H9 (cell line): Measurements from ENCODE around the gene TSHZ1. TPM values are rescaled to one million over a fixed set of nuclear protein-coding genes. Genes with fewer than 3 reads are reported as not detected.

Source experiments
- DNase-seq: peaks from one replicate; pipeline ENCODE4 v3.0.0-alpha.2; 2017
- H2AFZ ChIP-seq: one replicate; pipeline ENCODE4 v1.6.1; 2013; ENCODE audit warnings: mild to moderate bottlenecking, low read length, control low read depth, moderate library complexity
- H2AK5ac ChIP-seq: 2 replicates; pipeline ENCODE4 v1.6.1; 2013; ENCODE audit warnings: low read length, control low read depth, mixed read lengths; ENCODE audit not compliant: insufficient read length
- H2BK120ac ChIP-seq: one replicate; pipeline ENCODE4 v1.6.1; 2013; ENCODE audit warnings: low read depth, mild to moderate bottlenecking, low read length, control low read depth, inconsistent platforms; ENCODE audit not compliant: poor library complexity, severe bottlenecking
- H2BK12ac ChIP-seq: 2 replicates; pipeline ENCODE4 v1.6.1; 2013; ENCODE audit warnings: low read length, control low read depth, mixed read lengths, low read depth; ENCODE audit not compliant: insufficient read length
- H2BK15ac ChIP-seq: 2 replicates; pipeline ENCODE4 v1.6.1; 2013; ENCODE audit warnings: low read depth, low read length, control low read depth
- H2BK20ac ChIP-seq: one replicate; pipeline ENCODE4 v1.6.1; 2013; ENCODE audit warnings: low read depth, mild to moderate bottlenecking, low read length, control low read depth, inconsistent platforms; ENCODE audit not compliant: poor library complexity, severe bottlenecking
- H2BK5ac ChIP-seq: 2 replicates; pipeline ENCODE4 v1.6.1; 2013; ENCODE audit warnings: low read length, control low read depth, mixed read lengths; ENCODE audit not compliant: insufficient read length
- H3K14ac ChIP-seq: 2 replicates; pipeline ENCODE4 v1.6.1; 2013; ENCODE audit warnings: low read length, control low read depth; ENCODE audit not compliant: insufficient read depth
- H3K18ac ChIP-seq: 2 replicates; pipeline ENCODE4 v1.6.1; 2013; ENCODE audit warnings: low read depth, mild to moderate bottlenecking, mixed read lengths, low read length, control low read depth; ENCODE audit not compliant: insufficient read length
- H3K23ac ChIP-seq: 2 replicates; pipeline ENCODE4 v1.6.1; 2013; ENCODE audit warnings: low read length, control low read depth, mixed read lengths, low read depth; ENCODE audit not compliant: insufficient read length
- H3K23me2 ChIP-seq: 2 replicates; pipeline ENCODE4 v1.6.1; 2013; ENCODE audit warnings: low read depth, mild to moderate bottlenecking, mixed read lengths, low read length, control low read depth; ENCODE audit not compliant: insufficient read length, poor library complexity, severe bottlenecking
- H3K27ac ChIP-seq: 2 replicates; pipeline ENCODE4 v1.5.1; 2013; ENCODE audit warnings: low read length, control low read depth, mixed read lengths, low read depth; ENCODE audit not compliant: insufficient read length
- H3K27me3 ChIP-seq: 2 replicates; pipeline ENCODE4 v1.6.1; 2013; ENCODE audit warnings: low read length, control low read depth, inconsistent platforms; ENCODE audit not compliant: insufficient read depth
- H3K4ac ChIP-seq: 2 replicates; pipeline ENCODE4 v1.6.1; 2013; ENCODE audit warnings: low read depth, mild to moderate bottlenecking, control low read depth, inconsistent platforms, low read length, moderate library complexity
- H3K4me1 ChIP-seq: 2 replicates; pipeline ENCODE4 v1.6.1; 2013; ENCODE audit warnings: low read length, control low read depth, inconsistent platforms; ENCODE audit not compliant: insufficient read depth
- H3K4me2 ChIP-seq: 2 replicates; pipeline ENCODE4 v1.6.1; 2013; ENCODE audit warnings: low read length, control low read depth, mixed read lengths; ENCODE audit not compliant: insufficient read length, insufficient read depth
- H3K56ac ChIP-seq: 2 replicates; pipeline ENCODE4 v1.6.1; 2013; ENCODE audit warnings: low read depth, mild to moderate bottlenecking, mixed read lengths, low read length, control low read depth; ENCODE audit not compliant: insufficient read length
- H3K79me1 ChIP-seq: 2 replicates; pipeline ENCODE4 v1.6.1; 2013; ENCODE audit warnings: low read depth, mild to moderate bottlenecking, moderate library complexity, low read length, control low read depth, inconsistent platforms; ENCODE audit not compliant: insufficient read depth, poor library complexity, severe bottlenecking
- H3K79me2 ChIP-seq: 2 replicates; pipeline ENCODE4 v1.6.1; 2013; ENCODE audit warnings: low read length, control low read depth, inconsistent platforms; ENCODE audit not compliant: insufficient read depth
- H3K9ac ChIP-seq: 2 replicates; pipeline ENCODE4 v1.6.1; 2013; ENCODE audit warnings: low read length, control low read depth, mixed read lengths; ENCODE audit not compliant: insufficient read length; ENCODE audit errors: extremely low read depth
- H3K9me3 ChIP-seq: one replicate; pipeline ENCODE4 v1.6.1; 2013; ENCODE audit warnings: low read depth, low read length, inconsistent platforms; ENCODE audit not compliant: control insufficient read depth
- H3T11ph ChIP-seq: one replicate; pipeline ENCODE4 v1.6.1; 2013; ENCODE audit warnings: mild to moderate bottlenecking, low read length, control low read depth, inconsistent platforms
- H4K20me1 ChIP-seq: one replicate; pipeline ENCODE4 v1.6.1; 2013; ENCODE audit not compliant: control insufficient read depth, insufficient read length, insufficient read depth
- H4K5ac ChIP-seq: 2 replicates; pipeline ENCODE4 v1.6.1; 2013; ENCODE audit warnings: low read depth, mild to moderate bottlenecking, mixed read lengths, low read length, control low read depth; ENCODE audit not compliant: insufficient read length
- H4K8ac ChIP-seq: replicated peaks from 2 replicates; pipeline ENCODE4 v1.6.1; 2013; ENCODE audit warnings: low read length, control low read depth, mixed read lengths, low read depth; ENCODE audit not compliant: insufficient read length
- H4K91ac ChIP-seq: 2 replicates; pipeline ENCODE4 v1.6.1; 2013; ENCODE audit warnings: low read depth, mild to moderate bottlenecking, moderate library complexity, mixed read lengths, low read length, control low read depth; ENCODE audit not compliant: insufficient read length
- H3K27ac Mint-ChIP-seq, 3 experiments: 2 replicates in 2 of 3; 3 replicates in 1 of 3; pipeline ENCODE4 v1.8.0; 2020 to 2021; ENCODE audit warnings: mixed read lengths in 3 of 3, mild to moderate bottlenecking in 1 of 3, moderate library complexity in 1 of 3
- H3K27me3 Mint-ChIP-seq: 2 replicates; pipeline ENCODE4 v1.8.0; 2021; ENCODE audit warnings: low read depth, mild to moderate bottlenecking, moderate library complexity, mixed read lengths
- H3K36me3 Mint-ChIP-seq, 3 experiments: 2 replicates in 2 of 3; 3 replicates in 1 of 3; pipeline ENCODE4 v1.8.0; 2020 to 2021; ENCODE audit warnings: low read depth in 3 of 3, mixed read lengths in 3 of 3; ENCODE audit not compliant: insufficient read depth in 1 of 3
- H3K4me1 Mint-ChIP-seq, 2 experiments: 2 replicates each; pipeline ENCODE4 v1.8.0; 2020; ENCODE audit warnings: mixed read lengths in 2 of 2
- H3K4me3 Mint-ChIP-seq, 2 experiments: 2 replicates in 1 of 2; 3 replicates in 1 of 2; pipeline ENCODE4 v1.8.0; 2020 to 2021; ENCODE audit warnings: mild to moderate bottlenecking in 2 of 2, mixed read lengths in 2 of 2, moderate library complexity in 1 of 2
- H3K9me3 Mint-ChIP-seq, 2 experiments: 2 replicates in 1 of 2; 3 replicates in 1 of 2; pipeline ENCODE4 v1.8.0; 2020; ENCODE audit warnings: mild to moderate bottlenecking in 2 of 2, mixed read lengths in 2 of 2, moderate library complexity in 1 of 2
- WGBS: extraction: QIAGEN DNeasy Blood & Tissue Kit; methylation state at CpG from one replicate; pipeline ENCODE4 v1.1.7; 2013; ENCODE audit warnings: missing lambda C conversion rate, low lambda C conversion rate, mixed read lengths; ENCODE audit not compliant: insufficient read length; ENCODE audit errors: extremely low coverage; 5-methylcytosine and 5-hydroxymethylcytosine counted together
- total RNA-seq: library from RNA; stranded (reverse); gene quantifications from 2 replicates; pipeline ENCODE4 v1.2.1, GENCODE V29; 2021
- TF ChIP-seq, protein P1 (sequence below): fragments of 200-600 bp; sonication (generic); conservative IDR thresholded peaks from 3 replicates; pipeline ENCODE4 v1.8.0; 2021; ENCODE audit warnings: antibody characterized with exemption, mild to moderate bottlenecking

Gene TSHZ1
- total RNA-seq, 1 experiment from 2014 or later, result 0.15 TPM

GRCh38 chr18:75336767-75337166 lies 126.2 kb downstream of the TSHZ1 start:
- H3K18ac ChIP-seq, result no peak overlapping the region
- H3K4me1 ChIP-seq, result no peaks in the 10 kb centered on the region
- H4K8ac ChIP-seq, result no peak overlapping the region
- H2BK15ac ChIP-seq, result no peak overlapping the region
- H3T11ph ChIP-seq, result no peak overlapping the region
- H3K27ac ChIP-seq, result no peak overlapping the region
- H3K23me2 ChIP-seq, result no peaks in the 10 kb centered on the region
- no peak overlapping the region for H2AFZ ChIP-seq
- H3K4me1 Mint-ChIP-seq, result peaks cover 6 to 8% of the 10 kb centered on the region in 2 experiments
- no peak overlapping the region for H3K4me3 Mint-ChIP-seq
- H2BK12ac ChIP-seq, result no peak overlapping the region
- no CpG with 5 or more reads among the region's 6 CpGs for WGBS
- H4K20me1 ChIP-seq, result peaks cover 2% of the 10 kb centered on the region
- TF ChIP-seq, protein P1, sequence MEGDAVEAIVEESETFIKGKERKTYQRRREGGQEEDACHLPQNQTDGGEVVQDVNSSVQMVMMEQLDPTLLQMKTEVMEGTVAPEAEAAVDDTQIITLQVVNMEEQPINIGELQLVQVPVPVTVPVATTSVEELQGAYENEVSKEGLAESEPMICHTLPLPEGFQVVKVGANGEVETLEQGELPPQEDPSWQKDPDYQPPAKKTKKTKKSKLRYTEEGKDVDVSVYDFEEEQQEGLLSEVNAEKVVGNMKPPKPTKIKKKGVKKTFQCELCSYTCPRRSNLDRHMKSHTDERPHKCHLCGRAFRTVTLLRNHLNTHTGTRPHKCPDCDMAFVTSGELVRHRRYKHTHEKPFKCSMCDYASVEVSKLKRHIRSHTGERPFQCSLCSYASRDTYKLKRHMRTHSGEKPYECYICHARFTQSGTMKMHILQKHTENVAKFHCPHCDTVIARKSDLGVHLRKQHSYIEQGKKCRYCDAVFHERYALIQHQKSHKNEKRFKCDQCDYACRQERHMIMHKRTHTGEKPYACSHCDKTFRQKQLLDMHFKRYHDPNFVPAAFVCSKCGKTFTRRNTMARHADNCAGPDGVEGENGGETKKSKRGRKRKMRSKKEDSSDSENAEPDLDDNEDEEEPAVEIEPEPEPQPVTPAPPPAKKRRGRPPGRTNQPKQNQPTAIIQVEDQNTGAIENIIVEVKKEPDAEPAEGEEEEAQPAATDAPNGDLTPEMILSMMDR, result no peak
- H2AK5ac ChIP-seq, result no peak overlapping the region
- H3K4me2 ChIP-seq, result no peak overlapping the region
- peaks cover 2% of the 10 kb centered on the region; the same call in 1 of the 2 replicates for H3K27me3 Mint-ChIP-seq
- H3K14ac ChIP-seq, result no peak overlapping the region
- no peak overlapping the region for H2BK5ac ChIP-seq
- H3K23ac ChIP-seq, result no peak overlapping the region
- H3K9me3 Mint-ChIP-seq, result no peaks in the 10 kb centered on the region
- H3K4ac ChIP-seq, result no peak overlapping the region
- no peaks in the 10 kb centered on the region for H3K27me3 ChIP-seq
- no peak overlapping the region for H4K5ac ChIP-seq
- no peak overlapping the region for H3K27ac Mint-ChIP-seq
- H3K79me1 ChIP-seq, result no peaks in the 10 kb centered on the region
- no peak overlapping the region for H2BK20ac ChIP-seq
- H3K79me2 ChIP-seq, result no peaks in the 10 kb centered on the region
- H3K9me3 ChIP-seq, result no peaks in the 10 kb centered on the region
- no peak overlapping the region for H4K91ac ChIP-seq
- no peak for DNase-seq
- no peak overlapping the region for H2BK120ac ChIP-seq
- H3K9ac ChIP-seq, result no peak overlapping the region
- H3K56ac ChIP-seq, result no peak overlapping the region
- no peaks in the 10 kb centered on the region for H3K36me3 Mint-ChIP-seq
